ENCODE results near the gene NOSTRIN.

Gene NOSTRIN

DNA sequence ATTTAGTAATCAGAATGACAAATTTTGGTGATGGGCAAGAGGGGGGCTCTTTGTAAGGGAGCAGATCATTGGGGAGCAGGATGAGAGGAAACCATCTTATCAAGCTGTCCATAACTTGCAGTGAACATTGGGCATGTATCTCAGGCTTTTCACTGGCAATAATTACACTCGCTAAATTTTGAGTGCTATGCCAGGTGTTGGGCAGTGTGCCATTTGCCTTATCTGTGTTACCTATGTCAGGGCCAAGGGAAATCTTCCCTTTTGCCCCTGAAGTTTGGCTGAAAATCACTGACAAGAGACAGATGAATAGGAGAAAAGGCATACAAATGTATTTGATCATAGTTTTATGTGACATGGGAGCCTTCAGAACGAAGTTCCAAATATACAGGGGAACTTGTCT is 39.0 kb downstream of the NOSTRIN start:
- Histone ChIP-seq H3K4me3 (ENCODE audit: insufficient read depth, low read length, poor library complexity, severe bottlenecking) (no peak overlapping the region), H3K27ac (ENCODE audit: low read depth, low read length) (no peak overlapping the region), H4K20me1 (ENCODE audit: low read depth, low read length) (no peaks in the 10 kb centered on the region), H3K9me2 (replicated peaks; ENCODE audit: insufficient read depth, low read length) (no peaks in the 10 kb centered on the region), H3K9ac (ENCODE audit: low read length) (no peak overlapping the region), H3K4me2 (ENCODE audit: low read depth, low read length, poor library complexity, severe bottlenecking) (no peak overlapping the region), H3F3A (ENCODE audit: insufficient read depth) (no peaks in the 10 kb centered on the region), H2AFZ (ENCODE audit: low read depth, low read length, severe bottlenecking) (no peak overlapping the region), H3K36me3 (ENCODE audit: low read length) (no peaks in the 10 kb centered on the region), H3K9me3 (ENCODE audit: insufficient read depth, low read length) (no peaks in the 10 kb centered on the region), H3K27me3 (ENCODE audit: low read length) (no peaks in the 10 kb centered on the region), H3K79me2 (ENCODE audit: insufficient read depth, low read length) (no peaks in the 10 kb centered on the region)
- no peak for TF ChIP-seq EZH2phosphoT487 (conservative IDR thresholded peaks at IDR 0.05; ENCODE audit: low read length)
- TF ChIP-seq, protein P1, sequence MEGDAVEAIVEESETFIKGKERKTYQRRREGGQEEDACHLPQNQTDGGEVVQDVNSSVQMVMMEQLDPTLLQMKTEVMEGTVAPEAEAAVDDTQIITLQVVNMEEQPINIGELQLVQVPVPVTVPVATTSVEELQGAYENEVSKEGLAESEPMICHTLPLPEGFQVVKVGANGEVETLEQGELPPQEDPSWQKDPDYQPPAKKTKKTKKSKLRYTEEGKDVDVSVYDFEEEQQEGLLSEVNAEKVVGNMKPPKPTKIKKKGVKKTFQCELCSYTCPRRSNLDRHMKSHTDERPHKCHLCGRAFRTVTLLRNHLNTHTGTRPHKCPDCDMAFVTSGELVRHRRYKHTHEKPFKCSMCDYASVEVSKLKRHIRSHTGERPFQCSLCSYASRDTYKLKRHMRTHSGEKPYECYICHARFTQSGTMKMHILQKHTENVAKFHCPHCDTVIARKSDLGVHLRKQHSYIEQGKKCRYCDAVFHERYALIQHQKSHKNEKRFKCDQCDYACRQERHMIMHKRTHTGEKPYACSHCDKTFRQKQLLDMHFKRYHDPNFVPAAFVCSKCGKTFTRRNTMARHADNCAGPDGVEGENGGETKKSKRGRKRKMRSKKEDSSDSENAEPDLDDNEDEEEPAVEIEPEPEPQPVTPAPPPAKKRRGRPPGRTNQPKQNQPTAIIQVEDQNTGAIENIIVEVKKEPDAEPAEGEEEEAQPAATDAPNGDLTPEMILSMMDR (IDR thresholded peaks at IDR 0.05; ENCODE audit: insufficient read depth, low read length, poor library complexity, severe bottlenecking): no peak

- Histone ChIP-seq H3K27ac (ENCODE audit: low read depth, low read length) (no peak overlapping the region), H4K20me1 (ENCODE audit: low read depth, low read length) (no peaks in the 10 kb centered on the region), H3K4me2 (ENCODE audit: low read depth, low read length, poor library complexity, severe bottlenecking) (no peak overlapping the region), H3K79me2 (ENCODE audit: insufficient read depth, low read length) (no peaks in the 10 kb centered on the region), H3K4me3 (ENCODE audit: insufficient read depth, low read length, poor library complexity, severe bottlenecking) (no peak overlapping the region), H3K27me3 (ENCODE audit: low read length) (no peaks in the 10 kb centered on the region), H3K9ac (ENCODE audit: low read length) (no peak overlapping the region), H3K36me3 (ENCODE audit: low read length) (no peaks in the 10 kb centered on the region), H3K9me3 (ENCODE audit: insufficient read depth, low read length) (no peaks in the 10 kb centered on the region), H2AFZ (ENCODE audit: low read depth, low read length, severe bottlenecking) (no peak overlapping the region), H3F3A (ENCODE audit: insufficient read depth) (no peaks in the 10 kb centered on the region), H3K9me2 (replicated peaks; ENCODE audit: insufficient read depth, low read length) (no peaks in the 10 kb centered on the region)
- TF ChIP-seq EZH2phosphoT487 (conservative IDR thresholded peaks at IDR 0.05; ENCODE audit: low read length): no peak
- TF ChIP-seq, protein P1 (IDR thresholded peaks at IDR 0.05; ENCODE audit: insufficient read depth, low read length, poor library complexity, severe bottlenecking): no peak
Measured at GRCh38 chr2:168843253-168843652, 40.8 kb downstream of the NOSTRIN start.

DNA sequence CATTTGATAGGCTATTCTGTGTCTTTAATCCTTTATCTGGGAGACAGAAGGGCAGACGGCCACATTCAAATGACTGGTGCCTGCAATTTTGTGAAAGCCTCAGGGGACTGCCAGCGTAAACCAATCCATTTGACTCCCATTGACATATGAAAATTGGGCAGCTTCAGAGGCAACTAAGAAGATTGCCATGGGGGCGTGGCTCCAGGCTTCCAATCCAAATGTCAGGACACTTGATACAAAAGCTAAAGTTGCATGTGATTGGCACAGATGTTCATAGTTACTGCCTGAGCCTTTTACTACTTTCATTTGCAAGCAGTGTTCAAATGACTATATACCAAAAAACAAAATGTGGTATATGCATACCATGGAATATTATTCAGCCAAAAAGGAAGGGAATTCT is 45.8 kb downstream of the NOSTRIN start:
- Histone ChIP-seq H3K36me3 (ENCODE audit: low read length) (no peaks in the 10 kb centered on the region), H3K4me2 (ENCODE audit: low read depth, low read length, poor library complexity, severe bottlenecking) (no peak overlapping the region)
- TF ChIP-seq EZH2phosphoT487 (conservative IDR thresholded peaks at IDR 0.05; ENCODE audit: low read length): no peak
- TF ChIP-seq, protein P1 (IDR thresholded peaks at IDR 0.05; ENCODE audit: insufficient read depth, low read length, poor library complexity, severe bottlenecking): no peak

More for the DNA sequence above, 45.8 kb downstream of the NOSTRIN start:
- Histone ChIP-seq H3K9me3 (ENCODE audit: insufficient read depth, low read length) (no peaks in the 10 kb centered on the region), H3F3A (ENCODE audit: insufficient read depth) (no peaks in the 10 kb centered on the region), H3K9me2 (replicated peaks; ENCODE audit: insufficient read depth, low read length) (no peaks in the 10 kb centered on the region), H3K27ac (ENCODE audit: low read depth, low read length) (no peak overlapping the region), H3K79me2 (ENCODE audit: insufficient read depth, low read length) (no peaks in the 10 kb centered on the region), H3K9ac (ENCODE audit: low read length) (no peak overlapping the region), H3K4me3 (ENCODE audit: insufficient read depth, low read length, poor library complexity, severe bottlenecking) (no peak overlapping the region), H4K20me1 (ENCODE audit: low read depth, low read length) (no peaks in the 10 kb centered on the region), H2AFZ (ENCODE audit: low read depth, low read length, severe bottlenecking) (no peak overlapping the region), H3K27me3 (ENCODE audit: low read length) (no peaks in the 10 kb centered on the region)

All from SU-DHL-6 (cell line).